WERI-Rb-1 (cell line): ENCODE measurements around the gene PCDHGC4.
A peak's percentile ranks its signal among the peaks of the same experiment; 100 is the strongest.

Source experiments
- DNase-seq: peaks from one replicate; pipeline ENCODE4 v3.0.0-alpha.2; 2020
- H3K27ac ChIP-seq: fragments of 250-450 bp; sonication (Bioruptor Pico); 2 replicates; pipeline ENCODE4 v1.5.1; 2020; ENCODE audit warnings: mild to moderate bottlenecking, moderate library complexity
- H3K27me3 ChIP-seq: fragments of 250-450 bp; sonication (Bioruptor Pico); 2 replicates; pipeline ENCODE4 v1.5.1; 2021; ENCODE audit warnings: mild to moderate bottlenecking, low read depth, moderate library complexity; ENCODE audit not compliant: insufficient read depth, severe bottlenecking
- H3K36me3 ChIP-seq: fragments of 250-450 bp; sonication (Bioruptor Pico); 2 replicates; pipeline ENCODE4 v1.5.1; 2020; ENCODE audit warnings: mild to moderate bottlenecking, moderate library complexity
- H3K4me3 ChIP-seq: 2 replicates; pipeline ENCODE4 v1.5.1; 2011; ENCODE audit warnings: low read depth, mild to moderate bottlenecking, control low read depth, low read length
- H3K9me3 ChIP-seq: fragments of 250-450 bp; sonication (Bioruptor Pico); 2 replicates; pipeline ENCODE4 v1.5.1; 2021; ENCODE audit warnings: mild to moderate bottlenecking, moderate library complexity; ENCODE audit not compliant: severe bottlenecking
- TF ChIP-seq, protein P1 (sequence below): IDR thresholded peaks from 2 replicates; pipeline ENCODE4 v1.5.1; 2011; ENCODE audit warnings: low read depth, mild to moderate bottlenecking, control low read depth, inconsistent platforms, low read length

PCDHGC4 gene

DNA sequence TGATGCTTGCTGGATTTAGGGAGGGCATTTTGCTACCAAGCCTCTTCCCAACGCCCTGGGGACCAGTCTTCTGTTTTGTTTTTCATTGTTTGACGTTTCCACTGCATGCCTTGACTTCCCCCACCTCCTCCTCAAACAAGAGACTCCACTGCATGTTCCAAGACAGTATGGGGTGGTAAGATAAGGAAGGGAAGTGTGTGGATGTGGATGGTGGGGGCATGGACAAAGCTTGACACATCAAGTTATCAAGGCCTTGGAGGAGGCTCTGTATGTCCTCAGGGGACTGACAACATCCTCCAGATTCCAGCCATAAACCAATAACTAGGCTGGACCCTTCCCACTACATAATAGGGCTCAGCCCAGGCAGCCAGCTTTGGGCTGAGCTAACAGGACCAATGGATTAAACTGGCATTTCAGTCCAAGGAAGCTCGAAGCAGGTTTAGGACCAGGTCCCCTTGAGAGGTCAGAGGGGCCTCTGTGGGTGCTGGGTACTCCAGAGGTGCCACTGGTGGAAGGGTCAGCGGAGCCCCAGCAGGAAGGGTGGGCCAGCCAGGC, 27.0 kb downstream of the PCDHGC4 start:
- H3K27ac ChIP-seq, result no peak overlapping the region
- H3K36me3 ChIP-seq, result peaks cover 14% of the 10 kb centered on the region
- TF ChIP-seq, protein P1, sequence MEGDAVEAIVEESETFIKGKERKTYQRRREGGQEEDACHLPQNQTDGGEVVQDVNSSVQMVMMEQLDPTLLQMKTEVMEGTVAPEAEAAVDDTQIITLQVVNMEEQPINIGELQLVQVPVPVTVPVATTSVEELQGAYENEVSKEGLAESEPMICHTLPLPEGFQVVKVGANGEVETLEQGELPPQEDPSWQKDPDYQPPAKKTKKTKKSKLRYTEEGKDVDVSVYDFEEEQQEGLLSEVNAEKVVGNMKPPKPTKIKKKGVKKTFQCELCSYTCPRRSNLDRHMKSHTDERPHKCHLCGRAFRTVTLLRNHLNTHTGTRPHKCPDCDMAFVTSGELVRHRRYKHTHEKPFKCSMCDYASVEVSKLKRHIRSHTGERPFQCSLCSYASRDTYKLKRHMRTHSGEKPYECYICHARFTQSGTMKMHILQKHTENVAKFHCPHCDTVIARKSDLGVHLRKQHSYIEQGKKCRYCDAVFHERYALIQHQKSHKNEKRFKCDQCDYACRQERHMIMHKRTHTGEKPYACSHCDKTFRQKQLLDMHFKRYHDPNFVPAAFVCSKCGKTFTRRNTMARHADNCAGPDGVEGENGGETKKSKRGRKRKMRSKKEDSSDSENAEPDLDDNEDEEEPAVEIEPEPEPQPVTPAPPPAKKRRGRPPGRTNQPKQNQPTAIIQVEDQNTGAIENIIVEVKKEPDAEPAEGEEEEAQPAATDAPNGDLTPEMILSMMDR, result no peak
- H3K9me3 ChIP-seq, result no peaks in the 10 kb centered on the region
- no peak overlapping the region for H3K4me3 ChIP-seq
- no peaks in the 10 kb centered on the region for H3K27me3 ChIP-seq
- DNase-seq, result no peak

DNA sequence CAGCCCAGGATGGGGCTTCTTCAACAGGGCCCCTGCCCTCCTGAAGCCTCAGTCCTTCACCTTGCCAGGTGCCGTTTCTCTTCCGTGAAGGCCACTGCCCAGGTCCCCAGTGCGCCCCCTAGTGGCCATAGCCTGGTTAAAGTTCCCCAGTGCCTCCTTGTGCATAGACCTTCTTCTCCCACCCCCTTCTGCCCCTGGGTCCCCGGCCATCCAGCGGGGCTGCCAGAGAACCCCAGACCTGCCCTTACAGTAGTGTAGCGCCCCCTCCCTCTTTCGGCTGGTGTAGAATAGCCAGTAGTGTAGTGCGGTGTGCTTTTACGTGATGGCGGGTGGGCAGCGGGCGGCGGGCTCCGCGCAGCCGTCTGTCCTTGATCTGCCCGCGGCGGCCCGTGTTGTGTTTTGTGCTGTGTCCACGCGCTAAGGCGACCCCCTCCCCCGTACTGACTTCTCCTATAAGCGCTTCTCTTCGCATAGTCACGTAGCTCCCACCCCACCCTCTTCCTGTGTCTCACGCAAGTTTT, 27.6 kb downstream of the PCDHGC4 start:
- no peaks in the 10 kb centered on the region for H3K9me3 ChIP-seq
- no peaks in the 10 kb centered on the region for H3K27me3 ChIP-seq
- H3K27ac ChIP-seq, result no peak overlapping the region
- no peak overlapping the region for H3K4me3 ChIP-seq
- TF ChIP-seq, protein P1, result peak; percentile 88
- H3K36me3 ChIP-seq, result peaks cover 20% of the 10 kb centered on the region
- DNase-seq, result peak; percentile 81

DNA sequence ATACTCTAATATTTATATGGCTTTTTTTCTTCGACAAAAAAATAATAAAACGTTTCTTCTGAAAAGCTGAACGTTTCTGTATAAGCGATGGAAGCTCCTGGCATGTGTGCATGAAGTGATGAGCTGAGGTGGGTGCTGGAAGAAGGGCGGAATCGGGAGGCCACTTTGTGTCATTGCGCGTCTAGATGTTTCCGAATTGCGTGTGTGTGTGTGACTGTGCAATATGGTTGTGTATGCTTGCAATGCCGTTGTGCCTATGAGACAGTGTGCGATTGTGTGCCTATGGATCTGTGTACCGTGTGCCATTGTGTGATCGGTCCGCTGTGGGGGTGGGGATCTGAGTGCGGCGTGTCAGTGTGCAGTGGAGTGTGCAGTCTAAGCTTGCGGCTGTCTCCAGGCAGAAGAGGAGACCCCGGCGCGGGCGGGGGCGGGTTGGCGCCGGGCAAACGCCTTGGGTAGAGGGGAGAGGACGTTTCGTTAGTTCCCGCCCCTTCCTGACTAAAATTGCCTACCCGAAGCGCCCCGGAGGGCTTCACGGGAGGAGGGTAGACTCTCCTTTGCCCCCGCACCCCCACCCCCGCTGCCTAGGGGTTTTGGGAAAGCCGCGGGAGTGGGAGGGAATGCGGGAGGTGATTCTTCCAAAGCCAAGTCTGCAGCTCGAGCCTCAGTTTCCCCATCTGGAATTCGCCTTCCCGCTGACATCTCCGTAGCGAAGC, 28.2 kb downstream of the PCDHGC4 start:
- H3K36me3 ChIP-seq, result peaks cover 20% of the 10 kb centered on the region

DNA sequence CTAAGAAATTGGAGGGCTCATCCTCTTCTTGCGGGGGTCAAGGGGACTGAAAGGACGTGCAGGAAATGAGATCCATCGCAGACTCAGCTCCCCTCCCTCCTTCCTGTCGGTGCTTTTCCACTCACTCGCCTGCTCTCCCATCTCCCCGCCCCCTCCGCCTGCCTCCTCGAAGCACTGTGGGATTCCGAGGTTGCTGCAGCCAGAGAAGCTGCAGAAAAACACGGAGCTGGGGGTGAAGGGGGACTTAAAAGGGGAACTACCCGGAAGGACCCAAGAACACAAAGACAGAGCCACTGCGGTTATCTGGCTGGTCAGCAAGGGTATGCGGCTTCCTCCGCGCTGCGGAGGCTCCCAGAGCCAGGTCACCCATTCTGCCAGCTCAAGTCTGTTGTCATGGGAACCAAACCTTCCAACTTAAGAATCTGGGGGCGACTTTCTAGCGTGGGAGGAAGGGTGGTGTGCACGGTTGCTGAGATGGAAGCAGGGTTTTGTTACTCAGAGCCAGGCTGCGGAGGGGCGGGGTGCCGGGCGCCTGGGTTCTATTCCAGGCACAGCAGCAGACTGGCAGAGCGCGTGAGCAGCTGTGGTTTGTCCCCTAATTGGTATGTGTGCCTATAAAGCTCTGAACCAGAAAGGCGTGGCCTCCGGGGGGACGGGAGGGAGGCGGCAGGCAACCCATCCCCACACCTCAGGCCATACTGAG, 28.9 kb downstream of the PCDHGC4 start:
- Histone ChIP-seq H3K36me3 (peaks cover 23% of the 10 kb centered on the region), H3K4me3 (no peak overlapping the region), H3K9me3 (no peaks in the 10 kb centered on the region), H3K27ac (no peak overlapping the region), H3K27me3 (no peaks in the 10 kb centered on the region)
- TF ChIP-seq, protein P1, result no peak
- DNase-seq, result no peak

More for the DNA sequence above, 28.2 kb downstream of the PCDHGC4 start:
- Histone ChIP-seq H3K27me3 (no peaks in the 10 kb centered on the region), H3K9me3 (no peaks in the 10 kb centered on the region), H3K4me3 (no peak overlapping the region), H3K27ac (no peak overlapping the region)
- TF ChIP-seq, protein P1, result no peak
- DNase-seq, result no peak

DNA sequence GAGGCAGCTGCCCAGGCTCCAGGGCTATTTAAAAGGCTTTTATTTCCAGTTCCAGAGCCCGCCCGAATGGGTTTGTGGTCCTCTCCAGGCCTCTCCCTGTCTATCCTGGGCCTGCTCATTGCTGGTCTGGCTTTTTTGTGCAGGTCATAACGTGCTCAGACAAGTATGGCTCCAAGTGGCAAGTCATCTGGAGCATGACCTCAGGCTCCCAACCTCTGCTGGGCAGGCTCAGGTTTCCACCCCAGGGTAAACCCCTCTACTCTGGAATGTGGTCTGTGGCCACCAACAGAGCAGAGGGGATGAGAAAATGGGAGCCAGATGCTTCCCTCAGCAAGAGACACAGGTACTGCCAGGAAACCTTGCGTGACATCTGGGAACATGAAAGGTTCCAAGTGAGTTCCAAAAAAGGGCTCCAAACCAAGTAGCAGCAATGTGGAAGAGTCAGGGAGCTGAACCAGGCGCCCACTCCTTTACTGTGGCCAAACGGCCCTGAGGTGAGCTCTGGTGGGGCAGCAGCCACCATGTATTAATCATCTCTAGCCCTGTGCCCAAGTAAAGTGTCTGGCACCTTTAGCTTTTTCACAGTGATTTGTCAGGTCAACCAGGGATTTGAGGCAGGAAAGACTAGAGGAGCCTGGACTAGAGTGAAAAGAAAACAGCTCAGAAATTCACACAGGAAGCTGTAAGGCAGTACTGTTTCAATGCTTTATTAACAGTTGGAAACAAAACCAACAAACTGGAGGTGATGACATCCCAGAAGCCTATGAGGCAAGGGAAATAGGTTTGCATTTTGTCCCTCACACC, 29.7 kb downstream of the PCDHGC4 start:
- DNase-seq, result no peak
- TF ChIP-seq, protein P1, result no peak
- Histone ChIP-seq H3K9me3 (no peaks in the 10 kb centered on the region), H3K4me3 (no peak overlapping the region), H3K27me3 (no peaks in the 10 kb centered on the region), H3K36me3 (peaks cover 30% of the 10 kb centered on the region), H3K27ac (no peak overlapping the region)
